WTC11 (cell line): Measurements from ENCODE around the gene ADCY1.

ENCODE experiments used
- E2F4 ChIP-seq: sonication (generic); formaldehyde crosslinking; IDR thresholded peaks from 2 replicates; pipeline ENCODE4 v1.8.1; 2022; ENCODE audit warnings: low read depth, mild to moderate bottlenecking, moderate library complexity, missing genetic modification reagents, borderline replicate concordance
- USF2 ChIP-seq: sonication (generic); formaldehyde crosslinking; IDR thresholded peaks from 2 replicates; pipeline ENCODE4 v1.8.1; 2023; ENCODE audit warnings: mild to moderate bottlenecking, missing genetic modification reagents, moderate library complexity

- TF ChIP-seq E2F4 (CRISPR knock-in tag) (no peak), USF2 (CRISPR knock-in tag) (no peak)
Observed at GRCh38 chr7:45665172-45665571, 91.0 kb downstream of the ADCY1 start.
